Upper lobe of right lung (tissue), 1 donor: ENCODE measurements around the gene GP5. TPM values are rescaled to one million over a fixed set of nuclear protein-coding genes. Genes with fewer than 3 reads are reported as not detected.

Experiments
- ATAC-seq: fragments of 200-7000 bp; cut with Tn5 transposase; one replicate; pipeline ENCODE4 v1.9.1; 2020; ENCODE audit warnings: mild to moderate bottlenecking, moderate library complexity
- DNase-seq: peaks from one replicate; pipeline ENCODE4 v3.0.0-alpha.2; 2020
- H3K27ac ChIP-seq: fragments of 200-600 bp; one replicate; pipeline ENCODE4 v1.8.0; 2022
- H3K27me3 ChIP-seq: fragments of 200-600 bp; one replicate; pipeline ENCODE4 v1.8.0; 2022; ENCODE audit warnings: mild to moderate bottlenecking
- H3K36me3 ChIP-seq: fragments of 200-600 bp; one replicate; pipeline ENCODE4 v1.8.0; 2022
- H3K4me1 ChIP-seq: fragments of 200-600 bp; one replicate; pipeline ENCODE4 v1.8.0; 2022
- H3K4me3 ChIP-seq: fragments of 200-600 bp; one replicate; pipeline ENCODE4 v1.8.0; 2022; ENCODE audit warnings: mild to moderate bottlenecking
- H3K9me3 ChIP-seq: fragments of 200-600 bp; one replicate; pipeline ENCODE4 v1.8.0; 2022
- intact Hi-C: fragments of 100-400 bp; cut with DNase I; formaldehyde crosslinking; loops from one replicate; pipeline ENCODE4 v1.11.0; 2022
- long read RNA-seq: library from polyadenylated mRNA; unstranded; transcript quantifications from one replicate; pipeline ENCODE4 v2.0.0, GENCODE V29; 2021
- total RNA-seq: library from RNA; stranded (reverse); fragmentation: NEBNext Ultra II Directional; extraction: Animal tissue kit (Norgen Biotek cat#: 25700); gene quantifications from one replicate; pipeline ENCODE4 v1.2.1, GENCODE V29; 2021
- TF ChIP-seq, protein P1 (sequence below): fragments of 200-600 bp; IDR thresholded peaks from one replicate; pipeline ENCODE4 v1.8.0; 2022; ENCODE audit warnings: antibody characterized with exemption
- donor health status: DM: no; HTN: yes; CAD: no; lungs with severe emphysema.

Gene GP5, protein sequence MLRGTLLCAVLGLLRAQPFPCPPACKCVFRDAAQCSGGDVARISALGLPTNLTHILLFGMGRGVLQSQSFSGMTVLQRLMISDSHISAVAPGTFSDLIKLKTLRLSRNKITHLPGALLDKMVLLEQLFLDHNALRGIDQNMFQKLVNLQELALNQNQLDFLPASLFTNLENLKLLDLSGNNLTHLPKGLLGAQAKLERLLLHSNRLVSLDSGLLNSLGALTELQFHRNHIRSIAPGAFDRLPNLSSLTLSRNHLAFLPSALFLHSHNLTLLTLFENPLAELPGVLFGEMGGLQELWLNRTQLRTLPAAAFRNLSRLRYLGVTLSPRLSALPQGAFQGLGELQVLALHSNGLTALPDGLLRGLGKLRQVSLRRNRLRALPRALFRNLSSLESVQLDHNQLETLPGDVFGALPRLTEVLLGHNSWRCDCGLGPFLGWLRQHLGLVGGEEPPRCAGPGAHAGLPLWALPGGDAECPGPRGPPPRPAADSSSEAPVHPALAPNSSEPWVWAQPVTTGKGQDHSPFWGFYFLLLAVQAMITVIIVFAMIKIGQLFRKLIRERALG
- 0.26 TPM for total RNA-seq
- long read RNA-seq: 0 reads

DNA sequence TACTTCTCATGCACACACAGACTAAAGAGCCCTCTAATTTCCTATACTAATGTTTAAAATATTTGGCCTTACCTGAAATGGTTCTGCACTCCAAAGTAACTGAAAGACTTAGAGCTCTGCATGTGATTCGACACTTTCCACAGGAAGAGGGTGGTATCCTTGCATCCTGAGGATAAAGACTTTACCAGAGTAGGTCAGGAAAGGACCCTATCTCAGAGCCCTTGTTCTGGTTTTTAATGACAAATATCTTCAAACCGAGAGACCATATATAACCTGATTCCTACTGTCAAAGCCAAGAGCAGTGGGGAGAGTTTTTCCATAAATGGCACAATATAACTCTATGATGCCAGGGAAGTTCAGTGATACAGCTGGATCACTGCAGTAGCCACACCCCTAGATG lies at the start of gene GP5:
TSS of gene GP5 (minus strand) at position 101 of the 400 bp plus-strand sequence. CDS start 984 bp downstream, outside the sequence.
- no peak for DNase-seq
- Histone ChIP-seq H3K4me1 (peaks cover 16% of the 10 kb centered on the region), H3K9me3 (no peaks in the 10 kb centered on the region), H3K36me3 (no peaks in the 10 kb centered on the region), H3K27me3 (peaks cover 44% of the 10 kb centered on the region), H3K27ac (no peak within 1 kb of the TSS), H3K4me3 (peak within 1 kb of the TSS; percentile 31)
- TF ChIP-seq, protein P1, sequence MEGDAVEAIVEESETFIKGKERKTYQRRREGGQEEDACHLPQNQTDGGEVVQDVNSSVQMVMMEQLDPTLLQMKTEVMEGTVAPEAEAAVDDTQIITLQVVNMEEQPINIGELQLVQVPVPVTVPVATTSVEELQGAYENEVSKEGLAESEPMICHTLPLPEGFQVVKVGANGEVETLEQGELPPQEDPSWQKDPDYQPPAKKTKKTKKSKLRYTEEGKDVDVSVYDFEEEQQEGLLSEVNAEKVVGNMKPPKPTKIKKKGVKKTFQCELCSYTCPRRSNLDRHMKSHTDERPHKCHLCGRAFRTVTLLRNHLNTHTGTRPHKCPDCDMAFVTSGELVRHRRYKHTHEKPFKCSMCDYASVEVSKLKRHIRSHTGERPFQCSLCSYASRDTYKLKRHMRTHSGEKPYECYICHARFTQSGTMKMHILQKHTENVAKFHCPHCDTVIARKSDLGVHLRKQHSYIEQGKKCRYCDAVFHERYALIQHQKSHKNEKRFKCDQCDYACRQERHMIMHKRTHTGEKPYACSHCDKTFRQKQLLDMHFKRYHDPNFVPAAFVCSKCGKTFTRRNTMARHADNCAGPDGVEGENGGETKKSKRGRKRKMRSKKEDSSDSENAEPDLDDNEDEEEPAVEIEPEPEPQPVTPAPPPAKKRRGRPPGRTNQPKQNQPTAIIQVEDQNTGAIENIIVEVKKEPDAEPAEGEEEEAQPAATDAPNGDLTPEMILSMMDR: no peak
- ATAC-seq: no peak
- intact Hi-C loops: loop anchor here (10.0 kb wide), 1 partner anchor 64 kb away; no protein-coding TSS in a partner anchor

DNA sequence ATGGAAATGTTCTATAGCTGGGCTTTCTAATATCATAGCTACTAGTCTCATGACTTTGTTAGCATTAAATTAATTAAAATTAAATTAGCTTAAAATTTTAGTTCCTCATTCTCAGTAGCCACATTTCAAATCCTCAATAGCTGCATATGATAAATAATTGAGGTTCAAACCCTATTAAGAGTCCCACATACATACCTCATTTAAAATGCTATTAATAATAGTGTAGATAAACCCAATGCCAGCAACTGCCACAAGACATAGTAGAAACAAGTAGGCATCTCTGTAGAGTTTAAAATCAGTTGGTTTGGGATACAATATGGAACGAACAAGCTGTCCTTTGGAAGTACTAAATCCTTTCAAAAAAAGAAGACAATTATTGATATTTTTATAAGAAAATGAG lies 48.6 kb upstream of the GP5 start:
- intact Hi-C loops: no loop called here
- ATAC-seq: no peak
- H3K36me3 ChIP-seq: peaks cover 79% of the 10 kb centered on the region
- H3K4me1 ChIP-seq: no peaks in the 10 kb centered on the region
- no peak overlapping the region for H3K27ac ChIP-seq
- no peaks in the 10 kb centered on the region for H3K9me3 ChIP-seq
- DNase-seq: no peak
- no peak overlapping the region for H3K4me3 ChIP-seq
- no peaks in the 10 kb centered on the region for H3K27me3 ChIP-seq
- TF ChIP-seq, protein P1: no peak

DNA sequence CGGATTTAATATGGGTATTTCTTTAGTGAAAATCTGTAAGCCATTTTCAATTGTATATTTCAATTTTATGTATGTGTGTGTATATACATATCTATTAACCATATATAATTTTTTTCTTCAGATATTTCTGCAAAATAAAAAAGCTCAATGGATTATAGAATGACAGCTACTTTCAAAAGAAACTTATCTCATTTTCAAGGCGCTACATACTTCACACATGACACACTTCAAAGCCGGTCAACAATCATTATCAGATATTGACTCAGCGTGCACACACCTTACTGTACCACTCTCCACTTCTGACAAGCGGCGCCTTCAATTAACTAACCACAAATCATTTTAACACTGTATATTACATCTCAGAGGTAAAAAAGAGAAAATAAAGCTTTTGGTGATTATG lies 48.1 kb upstream of the GP5 start:
- peaks cover 81% of the 10 kb centered on the region for H3K36me3 ChIP-seq
- H3K9me3 ChIP-seq: no peaks in the 10 kb centered on the region
- intact Hi-C loops: no loop called here
- ATAC-seq: peak; percentile 61
- TF ChIP-seq, protein P1: no peak
- H3K4me1 ChIP-seq: no peaks in the 10 kb centered on the region
- no peak overlapping the region for H3K4me3 ChIP-seq
- DNase-seq: no peak
- no peaks in the 10 kb centered on the region for H3K27me3 ChIP-seq
- no peak overlapping the region for H3K27ac ChIP-seq

DNA sequence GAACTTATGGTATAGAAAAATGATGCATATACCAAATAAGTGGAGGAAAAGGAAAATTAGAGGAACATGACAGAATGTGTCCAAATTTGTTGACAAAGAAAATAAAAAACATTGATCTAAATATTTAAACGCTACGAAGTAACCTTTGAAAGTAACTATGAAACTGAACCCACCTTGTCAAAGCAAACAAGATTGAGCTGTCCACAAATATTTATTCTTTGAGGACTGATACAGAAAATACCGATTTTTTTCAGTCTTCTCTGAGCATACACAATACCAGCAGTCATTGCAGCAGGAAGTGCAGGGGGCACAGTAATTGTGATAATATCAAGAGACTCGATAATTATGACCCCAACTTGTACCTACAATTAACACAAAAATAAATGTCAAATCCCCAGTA lies 47.7 kb upstream of the GP5 start:
- TF ChIP-seq, protein P1: no peak
- H3K36me3 ChIP-seq: peaks cover 81% of the 10 kb centered on the region
- H3K9me3 ChIP-seq: no peaks in the 10 kb centered on the region
- no peak overlapping the region for H3K4me3 ChIP-seq
- no peak for DNase-seq
- H3K27me3 ChIP-seq: no peaks in the 10 kb centered on the region
- no peak overlapping the region for H3K27ac ChIP-seq
- no peaks in the 10 kb centered on the region for H3K4me1 ChIP-seq
- intact Hi-C loops: no loop called here
- ATAC-seq: no peak

DNA sequence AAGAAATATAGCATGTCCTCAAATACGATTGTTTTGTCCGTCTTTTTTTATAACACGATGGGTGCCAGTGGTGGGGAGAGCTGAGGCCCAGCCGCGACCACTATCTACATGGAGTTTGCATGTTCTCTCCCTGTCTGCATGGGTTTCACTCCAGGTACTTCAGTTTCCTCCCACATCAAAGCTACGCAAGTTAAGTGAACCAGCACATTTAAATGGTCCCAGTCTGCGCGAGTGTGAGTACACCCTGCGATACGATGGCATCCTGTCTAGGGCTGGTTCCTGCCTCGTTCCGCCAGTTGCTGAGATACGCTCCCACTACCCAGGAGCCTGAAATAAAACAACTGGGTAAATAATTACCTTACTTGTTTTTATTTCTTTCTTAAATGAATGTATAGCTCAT lies 47.1 kb upstream of the GP5 start:
- no peak for ATAC-seq
- DNase-seq: no peak
- Histone ChIP-seq H3K9me3 (no peaks in the 10 kb centered on the region), H3K27ac (no peak overlapping the region), H3K4me3 (no peak overlapping the region), H3K36me3 (peaks cover 79% of the 10 kb centered on the region), H3K4me1 (no peaks in the 10 kb centered on the region), H3K27me3 (no peaks in the 10 kb centered on the region)
- TF ChIP-seq, protein P1: no peak
- intact Hi-C loops: no loop called here
